HG03565 (cell line): ENCODE data around the gene CCDC77.

Source experiments
- ATAC-seq: cut with Tn5 transposase; IDR thresholded peaks from one replicate; pipeline ENCODE4 v1.9.1; 2021; ENCODE audit warnings: mild to moderate bottlenecking, moderate library complexity; ENCODE audit not compliant: unreplicated experiment

The CCDC77 gene

GRCh38 chr12:479161-479560 is 77.7 kb downstream of the CCDC77 start:
- ATAC-seq = no peak

DNA sequence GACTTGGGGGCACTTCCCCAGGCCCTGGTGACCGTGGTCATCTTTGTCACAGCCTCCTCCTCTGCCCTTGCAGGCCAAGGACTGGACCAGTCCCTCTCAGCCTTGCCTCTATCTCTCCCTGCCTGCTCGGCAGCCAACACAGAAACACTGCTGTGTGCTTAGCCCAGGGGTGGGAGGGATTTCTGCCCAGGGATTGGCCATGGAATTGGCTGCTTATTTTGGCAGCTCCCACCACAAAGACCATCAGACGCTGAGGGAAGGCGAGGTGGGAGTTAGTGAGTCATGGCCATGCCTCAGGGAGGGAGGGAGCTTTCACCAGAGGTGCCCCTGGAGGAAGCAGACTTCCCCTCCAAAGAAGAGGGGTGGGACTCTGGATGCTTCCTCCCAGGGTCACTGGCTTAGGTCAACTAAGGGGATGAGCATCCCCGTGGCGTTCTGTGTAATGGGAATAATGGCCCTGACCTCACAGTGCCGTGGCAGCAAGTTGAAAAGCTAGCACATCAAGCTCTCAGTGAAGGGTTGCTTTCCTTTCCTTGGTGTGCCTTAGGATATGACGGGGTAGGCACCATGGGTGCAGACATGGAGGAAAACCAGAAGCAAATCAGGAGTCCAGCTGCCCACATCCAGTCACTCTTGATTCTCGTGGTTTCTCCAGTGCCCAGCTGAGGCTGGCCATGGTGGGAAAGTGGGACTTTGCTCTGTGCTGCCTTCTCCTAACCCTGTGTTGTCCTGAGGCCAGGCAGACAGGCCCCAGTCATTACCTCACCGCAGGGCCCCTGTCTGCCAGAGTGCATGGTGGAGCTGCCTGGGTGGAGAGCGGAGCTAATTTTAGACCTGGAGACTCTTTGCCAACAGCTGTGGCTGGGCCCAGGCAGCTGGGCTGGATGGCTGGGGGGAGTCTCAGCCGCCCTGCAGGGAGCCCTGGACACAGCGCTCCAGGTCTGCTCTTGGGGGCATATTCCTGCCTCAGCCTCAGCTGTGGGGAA is 79.7 kb downstream of the CCDC77 start:
- no peak for ATAC-seq

DNA sequence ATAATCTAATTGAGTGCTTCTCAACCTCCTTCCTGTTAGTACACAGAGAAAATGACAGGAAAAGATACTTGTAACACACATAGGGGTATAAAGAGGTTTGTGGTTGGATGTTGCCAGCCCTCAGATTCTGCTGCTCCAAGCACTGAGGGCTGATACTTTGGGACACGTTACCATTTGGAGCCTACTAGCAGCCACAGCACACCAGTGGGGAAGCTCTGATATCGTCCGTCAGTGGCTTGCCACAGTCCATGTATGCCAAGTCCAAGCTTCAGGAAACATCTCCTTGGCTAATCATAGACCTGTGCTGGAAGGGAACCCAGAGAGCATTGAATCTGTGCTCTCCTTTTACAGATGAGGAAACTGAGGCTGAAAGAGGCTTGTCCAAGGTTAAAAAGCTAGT is 80.6 kb downstream of the CCDC77 start:
- ATAC-seq = no peak

DNA sequence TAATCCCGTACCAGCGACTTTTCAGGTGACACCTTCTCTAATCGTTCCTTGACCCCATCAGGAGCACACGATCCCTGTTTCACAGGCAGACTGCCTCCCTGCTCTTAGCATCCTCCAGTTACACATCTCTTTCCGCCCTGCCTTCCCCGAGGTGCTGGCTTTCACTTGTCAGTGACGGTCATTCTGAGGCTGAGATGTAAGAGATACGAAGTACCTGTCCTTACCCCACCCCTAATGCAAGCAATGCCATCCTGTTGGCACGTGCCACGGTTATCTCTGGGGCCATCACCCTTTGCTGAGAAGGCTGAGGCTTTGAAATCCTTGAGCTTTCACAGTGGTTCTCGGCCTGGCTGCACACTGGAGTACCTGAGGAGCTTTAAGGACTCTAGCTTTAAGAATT is 82.7 kb downstream of the CCDC77 start:
- ATAC-seq = no peak

DNA sequence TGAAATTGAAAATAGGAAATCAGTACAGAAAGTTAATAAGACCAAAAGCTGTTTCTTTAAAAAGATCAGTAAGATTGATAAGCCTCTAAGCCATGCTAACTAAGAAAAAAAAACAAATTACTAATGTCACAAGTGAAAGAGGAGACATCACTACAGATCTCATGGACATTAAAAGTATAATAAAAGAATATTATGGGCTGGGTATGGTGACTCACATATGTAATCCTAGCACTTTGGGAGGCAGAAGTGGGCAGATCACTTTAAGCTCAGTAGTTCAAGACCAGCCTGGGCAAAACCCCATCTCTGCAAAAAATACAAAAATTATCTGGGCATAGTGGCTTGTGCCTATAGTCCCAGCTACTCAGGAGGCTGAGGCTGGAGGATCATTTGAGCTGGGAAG is 88.8 kb downstream of the CCDC77 start:
- no peak for ATAC-seq
